PFSK-1 (cell line): ENCODE data around the gene LDLRAD4.

ENCODE experiments used
- POLR2AphosphoS5 ChIP-seq: IDR thresholded peaks from 2 replicates; pipeline ENCODE4 v1.6.1; 2012; ENCODE audit warnings: low read depth, mild to moderate bottlenecking, control low read depth, low read length, moderate library complexity
- REST ChIP-seq, 2 experiments: IDR thresholded peaks; 2 replicates each; pipeline versions ENCODE4 v1.6.1 to v1.8.0; 2011 to 2012; ENCODE audit warnings: low read depth in 2 of 2, low read length in 2 of 2, control low read depth in 1 of 2, inconsistent platforms in 1 of 2, mild to moderate bottlenecking in 1 of 2, moderate library complexity in 1 of 2; ENCODE audit not compliant: insufficient read depth in 1 of 2
- SIN3A ChIP-seq: IDR thresholded peaks from 2 replicates; pipeline ENCODE4 v1.6.1; 2012; ENCODE audit warnings: mild to moderate bottlenecking, low read length, moderate library complexity, borderline replicate concordance; ENCODE audit not compliant: insufficient read depth
- TAF1 ChIP-seq: IDR thresholded peaks from 2 replicates; pipeline ENCODE4 v1.6.1; 2012; ENCODE audit warnings: low read length, control low read depth, borderline replicate concordance; ENCODE audit not compliant: insufficient read depth

GRCh38 chr18:13433125-13433524, 214.6 kb downstream of the LDLRAD4 start:
- TF ChIP-seq TAF1 (no peak), POLR2AphosphoS5 (no peak), SIN3A (no peak), REST (IDR thresholded peaks at IDR 0.05; ENCODE audit: insufficient read depth in 1 of 2, low read depth in 2 of 2, low read length in 2 of 2) (no peak)
